Endothelial cell (in vitro differentiated cells): ENCODE data around the gene CDK9. TPM values are rescaled to one million over a fixed set of nuclear protein-coding genes. Genes with fewer than 3 reads are reported as not detected.
A peak's percentile ranks its signal among the peaks of the same experiment; 100 is the strongest.
"Not testable (repeated sequence)": the region's sequence is repeated elsewhere in the genome, so short reads cannot be mapped to it uniquely, and the experiment has no call there.

Source experiments
- DNase-seq: peaks from one replicate; pipeline ENCODE4 v3.0.0; 2021; ENCODE audit warnings: low spot score
- H3K27ac Mint-ChIP-seq: one replicate; pipeline ENCODE4 v1.8.0; 2021; ENCODE audit warnings: mixed read lengths, inconsistent platforms; ENCODE audit not compliant: unreplicated experiment
- H3K27me3 Mint-ChIP-seq: one replicate; pipeline ENCODE4 v1.8.0; 2021; ENCODE audit warnings: mild to moderate bottlenecking, moderate library complexity, mixed read lengths, inconsistent platforms; ENCODE audit not compliant: unreplicated experiment
- H3K36me3 Mint-ChIP-seq: one replicate; pipeline ENCODE4 v1.8.0; 2021; ENCODE audit warnings: mild to moderate bottlenecking, low read depth, mixed read lengths, inconsistent platforms; ENCODE audit not compliant: unreplicated experiment
- H3K4me1 Mint-ChIP-seq: one replicate; pipeline ENCODE4 v1.8.0; 2021; ENCODE audit warnings: mild to moderate bottlenecking, mixed read lengths, inconsistent platforms; ENCODE audit not compliant: unreplicated experiment
- H3K4me3 Mint-ChIP-seq: one replicate; pipeline ENCODE4 v1.8.0; 2021; ENCODE audit warnings: mild to moderate bottlenecking, mixed read lengths, inconsistent platforms; ENCODE audit not compliant: unreplicated experiment
- H3K9me3 Mint-ChIP-seq: one replicate; pipeline ENCODE4 v1.8.0; 2021; ENCODE audit warnings: mixed read lengths, inconsistent platforms; ENCODE audit not compliant: unreplicated experiment
- total RNA-seq: library from RNA; stranded (reverse); fragmentation: NEBNext Ultra II Directional; extraction: Animal tissue kit (Norgen Biotek cat#: 25700); gene quantifications from one replicate; pipeline ENCODE4 v1.2.1, GENCODE V29; 2021; ENCODE audit not compliant: unreplicated experiment
- TF ChIP-seq, protein P1 (sequence below): fragments of 200-600 bp; sonication (generic); IDR thresholded peaks from one replicate; pipeline ENCODE4 v1.5.0; 2021; ENCODE audit warnings: antibody characterized with exemption; ENCODE audit not compliant: unreplicated experiment

CDK9 gene
- total RNA-seq, 1 donor from 2014 or later = 188 TPM

DNA sequence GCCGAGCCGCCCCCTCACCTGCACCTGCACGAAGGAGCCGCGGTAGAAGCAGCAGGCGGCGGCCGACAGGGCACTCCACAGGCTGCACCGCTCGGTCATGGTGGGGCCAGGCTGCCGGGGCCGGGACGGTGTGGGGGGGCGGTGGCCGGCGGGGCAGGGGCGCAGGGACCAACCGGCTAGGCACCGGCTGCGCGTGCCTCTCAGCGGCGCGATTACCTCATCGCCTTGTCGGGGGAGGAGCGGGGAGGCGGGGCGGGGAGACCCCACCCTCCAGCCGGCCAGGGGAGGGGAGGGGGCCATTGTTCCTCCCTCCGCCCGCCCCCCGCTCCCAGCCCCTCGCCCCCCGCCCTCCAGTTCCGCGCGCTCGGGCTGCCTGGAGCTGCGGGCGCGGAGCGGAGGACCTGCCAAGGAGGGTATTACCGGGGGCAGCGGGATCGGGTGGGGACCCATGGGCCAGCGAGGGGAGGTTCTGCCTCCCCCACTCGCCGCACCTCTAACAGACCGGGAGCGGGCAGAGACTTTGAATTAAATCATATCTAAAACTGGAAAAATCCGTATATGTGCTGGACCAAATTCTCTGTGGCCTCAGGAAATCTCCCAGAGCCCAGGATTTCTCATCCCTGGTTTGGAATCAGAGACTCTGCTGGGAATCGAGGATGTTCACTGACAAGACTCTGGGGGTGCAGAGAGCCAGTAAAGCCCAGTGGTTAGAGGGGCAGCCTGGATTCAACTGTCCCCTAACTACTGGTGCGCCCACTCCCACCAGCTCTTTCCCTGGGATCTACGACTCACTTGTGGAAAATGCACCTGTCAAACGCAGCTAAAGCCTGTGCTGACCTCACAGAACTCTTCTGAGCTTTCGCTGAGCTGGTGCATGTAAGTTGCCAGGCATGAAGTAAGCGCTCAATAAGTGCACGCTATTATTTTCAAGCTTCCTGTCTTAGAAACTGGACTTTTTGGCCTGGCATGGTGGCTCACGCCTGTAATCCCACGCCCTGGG is 30.5 kb upstream of the CDK9 start:
- Mint-ChIP-seq H3K4me1 (peaks cover 17% of the 10 kb centered on the region), H3K36me3 (peaks cover 38% of the 10 kb centered on the region), H3K4me3 (peak overlapping the region; percentile 78), H3K27me3 (peaks cover 17% of the 10 kb centered on the region), H3K9me3 (no peaks in the 10 kb centered on the region), H3K27ac (no peak overlapping the region)
- TF ChIP-seq, protein P1, sequence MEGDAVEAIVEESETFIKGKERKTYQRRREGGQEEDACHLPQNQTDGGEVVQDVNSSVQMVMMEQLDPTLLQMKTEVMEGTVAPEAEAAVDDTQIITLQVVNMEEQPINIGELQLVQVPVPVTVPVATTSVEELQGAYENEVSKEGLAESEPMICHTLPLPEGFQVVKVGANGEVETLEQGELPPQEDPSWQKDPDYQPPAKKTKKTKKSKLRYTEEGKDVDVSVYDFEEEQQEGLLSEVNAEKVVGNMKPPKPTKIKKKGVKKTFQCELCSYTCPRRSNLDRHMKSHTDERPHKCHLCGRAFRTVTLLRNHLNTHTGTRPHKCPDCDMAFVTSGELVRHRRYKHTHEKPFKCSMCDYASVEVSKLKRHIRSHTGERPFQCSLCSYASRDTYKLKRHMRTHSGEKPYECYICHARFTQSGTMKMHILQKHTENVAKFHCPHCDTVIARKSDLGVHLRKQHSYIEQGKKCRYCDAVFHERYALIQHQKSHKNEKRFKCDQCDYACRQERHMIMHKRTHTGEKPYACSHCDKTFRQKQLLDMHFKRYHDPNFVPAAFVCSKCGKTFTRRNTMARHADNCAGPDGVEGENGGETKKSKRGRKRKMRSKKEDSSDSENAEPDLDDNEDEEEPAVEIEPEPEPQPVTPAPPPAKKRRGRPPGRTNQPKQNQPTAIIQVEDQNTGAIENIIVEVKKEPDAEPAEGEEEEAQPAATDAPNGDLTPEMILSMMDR = no peak
- peak; percentile 79 for DNase-seq

DNA sequence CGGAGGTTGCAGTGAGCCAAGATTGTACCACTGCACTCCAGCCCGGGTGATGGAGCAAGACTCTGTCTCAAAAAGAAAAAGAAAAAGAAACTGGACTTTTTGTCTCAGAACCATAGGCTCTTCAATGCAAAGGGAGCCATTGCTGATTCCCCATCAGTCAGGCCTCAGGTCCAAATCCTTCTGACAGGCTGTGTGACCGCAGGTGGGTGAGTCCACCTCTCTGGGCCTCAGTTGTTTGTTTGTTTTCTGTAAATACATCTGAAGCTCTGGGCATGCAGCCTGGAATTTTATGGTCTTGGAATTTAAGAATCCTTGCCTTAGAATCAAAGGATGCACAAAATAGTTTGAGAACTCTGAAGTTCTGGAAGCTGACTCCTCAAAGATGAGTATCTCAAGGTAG is 29.6 kb upstream of the CDK9 start:
- Mint-ChIP-seq H3K4me3 (no peak overlapping the region), H3K4me1 (peaks cover 18% of the 10 kb centered on the region), H3K9me3 (no peaks in the 10 kb centered on the region), H3K27me3 (peaks cover 13% of the 10 kb centered on the region), H3K27ac (no peak overlapping the region), H3K36me3 (peaks cover 34% of the 10 kb centered on the region)
- TF ChIP-seq, protein P1 = no peak
- DNase-seq = no peak

DNA sequence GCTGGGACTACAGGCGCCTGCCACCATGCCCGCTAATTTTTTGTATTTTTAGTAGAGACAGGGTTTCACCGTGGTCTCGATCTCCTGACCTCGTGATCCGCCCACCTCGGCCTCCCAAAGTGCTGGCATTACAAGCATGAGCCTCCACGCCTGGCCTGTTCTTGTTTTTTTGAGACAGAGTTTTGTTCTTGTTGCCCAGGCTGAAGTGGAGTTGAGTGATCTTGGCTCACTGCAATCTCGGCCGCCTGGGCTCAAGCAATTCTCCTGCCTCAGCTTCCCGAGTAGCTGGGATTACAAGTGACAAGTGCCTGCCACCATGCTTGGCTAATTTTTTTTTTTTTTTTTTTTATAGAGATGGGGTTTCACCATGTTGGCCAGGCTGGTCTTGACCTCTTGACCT is 29.1 kb upstream of the CDK9 start:
- not testable (repeated sequence) for H3K9me3 Mint-ChIP-seq, H3K4me3 Mint-ChIP-seq, H3K27me3 Mint-ChIP-seq, DNase-seq, H3K27ac Mint-ChIP-seq
- Mint-ChIP-seq H3K4me1 (peaks cover 23% of the 10 kb centered on the region), H3K36me3 (peaks cover 30% of the 10 kb centered on the region)

DNA sequence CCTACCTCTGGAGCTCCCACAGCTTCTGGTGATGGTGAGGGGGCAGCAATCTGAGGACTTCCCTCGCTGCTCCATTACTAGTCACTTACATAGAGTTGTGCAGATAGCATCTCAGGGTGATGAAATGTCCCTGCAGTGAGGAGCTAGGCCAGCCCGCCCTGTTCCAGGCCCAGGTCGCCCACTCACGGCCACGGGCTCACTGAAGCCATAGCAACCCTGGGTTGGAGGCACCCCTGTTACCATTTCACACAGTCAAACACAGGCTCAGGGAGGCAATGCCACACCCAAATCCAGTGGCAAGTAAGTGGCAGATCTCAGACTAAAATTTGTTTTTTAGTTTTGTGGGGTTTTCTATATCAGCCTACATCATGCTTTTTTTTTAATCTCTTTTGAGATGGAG is 27.0 kb upstream of the CDK9 start:
- Mint-ChIP-seq H3K36me3 (peaks cover 24% of the 10 kb centered on the region), H3K27ac (peak overlapping the region; percentile 42), H3K9me3 (no peaks in the 10 kb centered on the region), H3K4me3 (peak overlapping the region; percentile 73), H3K4me1 (peaks cover 37% of the 10 kb centered on the region), H3K27me3 (peaks cover 14% of the 10 kb centered on the region)
- DNase-seq = no peak
- TF ChIP-seq, protein P1 = no peak

DNA sequence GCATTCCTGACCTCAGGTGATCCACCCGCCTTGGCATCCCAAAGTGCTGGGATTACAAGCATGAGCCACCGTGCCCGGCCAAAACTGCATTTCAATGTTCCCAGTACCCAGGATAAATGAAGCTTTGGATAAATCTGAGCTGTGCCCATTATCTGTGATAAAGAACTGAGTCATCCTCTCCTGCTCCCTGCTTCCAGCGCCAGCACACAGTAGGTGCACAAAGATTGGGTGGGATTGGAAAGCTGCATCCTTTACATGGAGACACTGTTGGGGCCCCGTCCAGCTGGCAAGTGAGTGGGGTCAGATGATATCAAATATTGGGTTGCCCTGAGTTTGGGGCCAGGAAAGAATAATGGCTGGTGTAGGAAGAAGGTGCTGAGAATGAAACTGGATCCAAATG is 24.8 kb upstream of the CDK9 start:
- Mint-ChIP-seq H3K9me3 (no peaks in the 10 kb centered on the region), H3K4me3 (no peak overlapping the region), H3K27me3 (peaks cover 13% of the 10 kb centered on the region), H3K27ac (peak overlapping the region; percentile 42), H3K4me1 (peaks cover 58% of the 10 kb centered on the region), H3K36me3 (peaks cover 40% of the 10 kb centered on the region)
- no peak for DNase-seq
- TF ChIP-seq, protein P1 = no peak
